Neuronal stem cell (in vitro differentiated cells): ENCODE data around the gene ACTN4.

Experiments used
- DNase-seq: peaks from one replicate; pipeline ENCODE4 v3.0.0-alpha.2; 2013; ENCODE audit warnings: low spot score
- H2AFZ ChIP-seq: one replicate; pipeline ENCODE4 v1.6.1; 2013; ENCODE audit warnings: mild to moderate bottlenecking, low read length, inconsistent platforms
- H2AK5ac ChIP-seq: 2 replicates; pipeline ENCODE4 v1.6.1; 2013; ENCODE audit warnings: low read depth, mild to moderate bottlenecking, inconsistent platforms, low read length, moderate library complexity, mixed read lengths
- H2BK120ac ChIP-seq: 2 replicates; pipeline ENCODE4 v1.6.1; 2013; ENCODE audit warnings: low read depth, mild to moderate bottlenecking, inconsistent platforms, low read length, moderate library complexity, mixed read lengths
- H2BK12ac ChIP-seq: one replicate; pipeline ENCODE4 v1.6.1; 2013; ENCODE audit warnings: low read length, inconsistent platforms
- H2BK15ac ChIP-seq: 2 replicates; pipeline ENCODE4 v1.6.1; 2013; ENCODE audit warnings: mild to moderate bottlenecking, low read length, inconsistent platforms, mixed read lengths
- H2BK5ac ChIP-seq: one replicate; pipeline ENCODE4 v1.6.1; 2013; ENCODE audit warnings: inconsistent platforms, mild to moderate bottlenecking, low read length, moderate library complexity
- H3K14ac ChIP-seq: one replicate; pipeline ENCODE4 v1.6.1; 2013; ENCODE audit warnings: low read length, inconsistent platforms
- H3K18ac ChIP-seq: 2 replicates; pipeline ENCODE4 v1.6.1; 2013; ENCODE audit warnings: low read length, inconsistent platforms
- H3K23ac ChIP-seq: 2 replicates; pipeline ENCODE4 v1.6.1; 2013; ENCODE audit warnings: low read depth, mild to moderate bottlenecking, mixed read lengths, low read length, inconsistent platforms; ENCODE audit not compliant: poor library complexity
- H3K27ac ChIP-seq: replicated peaks from 3 replicates; pipeline ENCODE4 v1.5.1; 2013; ENCODE audit warnings: low read length, inconsistent platforms
- H3K27me3 ChIP-seq, 3 experiments: 2 replicates each; pipeline ENCODE4 v1.6.1; 2013; ENCODE audit warnings: low read length in 3 of 3, mild to moderate bottlenecking in 2 of 3, inconsistent platforms in 1 of 3, low read depth in 1 of 3, mixed read lengths in 1 of 3, moderate library complexity in 1 of 3; ENCODE audit not compliant: control insufficient read depth in 3 of 3, insufficient read depth in 3 of 3
- H3K36me3 ChIP-seq, 2 donors: replicated peaks in 1 of 2; 2 replicates each; pipeline ENCODE4 v1.6.1; 2013; ENCODE audit warnings: low read length in 2 of 2; ENCODE audit not compliant: control insufficient read depth in 2 of 2, insufficient read depth in 2 of 2
- H3K4ac ChIP-seq: 2 replicates; pipeline ENCODE4 v1.6.1; 2013; ENCODE audit warnings: inconsistent platforms, mild to moderate bottlenecking, low read length, moderate library complexity
- H3K4me1 ChIP-seq, 2 donors: 1 replicate in 1 of 2; 2 replicates in 1 of 2; pipeline ENCODE4 v1.6.1; 2013; ENCODE audit warnings: low read length in 2 of 2, low read depth in 1 of 2; ENCODE audit not compliant: control insufficient read depth in 2 of 2, insufficient read depth in 1 of 2
- H3K4me2 ChIP-seq: one replicate; pipeline ENCODE4 v1.6.1; 2013; ENCODE audit warnings: mild to moderate bottlenecking, low read length, inconsistent platforms; ENCODE audit not compliant: insufficient read depth, poor library complexity, severe bottlenecking
- H3K4me3 ChIP-seq, 2 donors: 2 replicates each; pipeline ENCODE4 v1.5.1; 2013; ENCODE audit warnings: low read length in 2 of 2, mild to moderate bottlenecking in 2 of 2, inconsistent platforms in 1 of 2, moderate library complexity in 1 of 2
- H3K79me1 ChIP-seq: one replicate; pipeline ENCODE4 v1.6.1; 2013; ENCODE audit warnings: low read depth, mild to moderate bottlenecking, inconsistent platforms, low read length, moderate library complexity
- H3K9ac ChIP-seq: one replicate; pipeline ENCODE4 v1.6.1; 2013; ENCODE audit warnings: mild to moderate bottlenecking, low read depth, low read length, inconsistent platforms; ENCODE audit not compliant: poor library complexity
- H3K9me3 ChIP-seq, 2 donors: replicated peaks in 1 of 2; 2 replicates each; pipeline versions ENCODE3 to v1.6.1; 2013; ENCODE audit warnings: low read length in 2 of 2, mild to moderate bottlenecking in 2 of 2, inconsistent platforms in 1 of 2, low read depth in 1 of 2, mixed read lengths in 1 of 2, moderate library complexity in 1 of 2; ENCODE audit not compliant: control insufficient read depth in 2 of 2, insufficient read depth in 1 of 2
- H4K8ac ChIP-seq: one replicate; pipeline ENCODE4 v1.6.1; 2013; ENCODE audit warnings: low read depth, mild to moderate bottlenecking, inconsistent platforms, low read length, moderate library complexity
- H4K91ac ChIP-seq: one replicate; pipeline ENCODE4 v1.6.1; 2013; ENCODE audit warnings: low read length, low read depth, mild to moderate bottlenecking, inconsistent platforms; ENCODE audit not compliant: poor library complexity
- WGBS, 2 donors: extraction: QIAGEN DNeasy Blood & Tissue Kit; methylation state at CpG; one replicate each; pipeline ENCODE4 v1.1.7; 2013; ENCODE audit warnings: missing lambda C conversion rate in 2 of 2, mixed read lengths in 1 of 2; ENCODE audit not compliant: insufficient read length in 2 of 2, insufficient replicate concordance in 1 of 2; ENCODE audit errors: extremely low coverage in 2 of 2; 5-methylcytosine and 5-hydroxymethylcytosine counted together

The ACTN4 gene

DNA sequence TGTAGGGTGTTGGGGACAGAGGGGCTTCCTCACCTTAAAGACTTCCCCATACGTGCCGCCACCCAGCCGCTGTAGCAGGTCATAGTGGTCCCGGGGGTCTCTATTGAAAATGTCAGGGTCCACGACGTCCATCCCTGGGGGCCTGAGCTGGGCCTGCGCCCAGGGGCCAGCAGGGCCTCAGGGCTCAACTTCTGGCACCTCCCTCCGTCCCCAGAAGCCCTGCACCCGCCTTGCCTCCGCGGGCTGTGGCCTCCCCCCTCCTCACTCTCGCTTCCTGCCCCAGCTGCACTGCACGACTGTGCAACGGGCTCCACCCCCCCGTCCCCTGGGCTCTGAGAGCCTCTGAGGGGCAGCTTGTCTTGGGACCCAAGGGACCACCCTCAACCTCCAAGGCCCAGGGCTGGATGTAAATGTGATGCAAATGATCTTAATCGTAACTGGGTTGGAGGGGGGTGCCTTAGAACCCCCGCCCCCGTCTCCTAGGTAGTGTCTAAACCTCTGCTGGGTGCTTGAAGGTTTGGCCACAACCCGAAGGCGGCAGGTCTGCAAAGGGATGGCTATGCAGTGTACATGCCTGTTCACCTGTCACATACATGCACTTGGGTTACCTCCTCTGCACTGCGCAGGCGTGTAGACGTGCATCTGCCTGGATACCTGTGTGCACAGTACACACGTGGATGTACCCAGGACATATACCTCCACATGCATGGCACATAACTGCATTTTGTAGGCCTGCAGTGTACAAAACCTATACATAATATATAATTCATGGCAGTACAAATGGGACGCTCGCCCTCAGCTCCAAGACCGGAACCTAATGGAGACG is 29.5 kb upstream of the ACTN4 start, which contains the start of gene MAP4K1:
MAP4K1 (minus strand) TSS at position 190 of the 826 bp plus-strand sequence; CDS start at position 132, 58 bp downstream.
- Histone ChIP-seq H4K91ac (peak within 1 kb of the TSS; percentile 87), H3K9me3 (no peaks in the 10 kb centered on the region), H3K23ac (peak within 1 kb of the TSS; percentile 99), H3K14ac (peak within 1 kb of the TSS; percentile 32), H3K27ac (peak within 1 kb of the TSS; percentile 78), H4K8ac (no peak within 1 kb of the TSS), H3K4me1 (peaks cover 9 to 10% of the 10 kb centered on the region in 2 donors), H2BK12ac (peak within 1 kb of the TSS; percentile 98), H2BK5ac (no peak within 1 kb of the TSS), H3K4ac (peak within 1 kb of the TSS; percentile 28), H3K18ac (peak within 1 kb of the TSS; percentile 98), H3K27me3 (no peaks in the 10 kb centered on the region), H3K36me3 (peaks cover 14 to 27% of the 10 kb centered on the region in 2 donors), H2AK5ac (peak within 1 kb of the TSS; percentile 98), H3K79me1 (peaks cover 8% of the 10 kb centered on the region), H2BK120ac (no peak within 1 kb of the TSS), H2AFZ (peak within 1 kb of the TSS; percentile 81), H2BK15ac (peak within 1 kb of the TSS; percentile 76), H3K4me2 (peak within 1 kb of the TSS; percentile 67), H3K4me3 (peak within 1 kb of the TSS; percentile 85 to 90), H3K9ac (peak within 1 kb of the TSS; percentile 95)
- no peak for DNase-seq
- no CpG with 5 or more reads among the region's 28 CpGs for WGBS, 2 donors

DNA sequence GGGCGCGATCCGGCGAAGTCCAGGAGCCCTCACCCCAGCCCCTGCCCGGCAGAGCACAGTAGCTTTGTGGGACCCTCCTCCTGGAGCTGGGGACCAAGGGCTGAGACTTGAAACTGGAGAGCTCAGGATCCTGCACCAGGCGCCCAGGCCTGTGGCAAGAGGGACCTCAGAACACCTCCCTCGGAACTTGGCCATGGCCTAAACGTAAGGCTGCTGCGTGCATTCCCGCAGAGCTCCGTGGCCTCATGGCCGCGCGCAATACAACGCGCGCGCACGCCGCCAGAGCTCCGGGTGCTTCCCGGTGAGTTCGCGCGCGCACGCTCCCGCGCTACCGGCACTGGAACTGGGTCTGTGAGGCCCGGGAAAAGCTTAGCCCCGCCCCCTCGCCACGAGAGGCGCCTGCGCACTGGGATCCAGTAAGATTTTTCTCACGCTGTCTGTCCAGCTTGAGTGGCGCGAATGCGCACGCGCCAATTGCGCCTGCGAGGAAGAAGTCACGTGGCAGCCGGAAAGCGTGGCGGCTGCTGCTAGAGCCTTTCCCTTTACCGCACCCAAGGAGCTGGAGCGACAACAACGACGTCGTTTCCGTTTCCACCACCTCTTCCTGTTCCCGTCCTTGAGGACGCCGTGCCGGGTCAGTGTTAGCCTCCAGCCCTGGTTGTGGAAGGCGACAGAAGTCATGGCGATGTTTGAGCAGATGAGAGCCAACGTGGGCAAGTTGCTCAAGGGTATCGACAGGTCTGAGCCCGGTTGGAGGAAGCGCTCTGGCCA is 28.7 kb upstream of the ACTN4 start, which contains the start of gene EIF3K:
EIF3K (plus strand) TSS at position 599 of the 771 bp plus-strand sequence; CDS start at position 680, 81 bp downstream.
- Histone ChIP-seq H2BK12ac (no peak within 1 kb of the TSS), H3K36me3 (peaks cover 17 to 31% of the 10 kb centered on the region in 2 donors), H3K4me3 (peak within 1 kb of the TSS; percentile 85 to 91), H3K4me2 (peak within 1 kb of the TSS; percentile 82), H2BK120ac (no peak within 1 kb of the TSS), H2BK15ac (no peak within 1 kb of the TSS), H3K27ac (peak within 1 kb of the TSS; percentile 78), H3K14ac (peak within 1 kb of the TSS; percentile 32), H3K79me1 (peaks cover 8% of the 10 kb centered on the region), H2AK5ac (peak within 1 kb of the TSS; percentile 98), H3K4ac (peak within 1 kb of the TSS; percentile 28), H4K91ac (peak within 1 kb of the TSS; percentile 87), H3K18ac (peak within 1 kb of the TSS; percentile 98), H2AFZ (peak within 1 kb of the TSS; percentile 81), H3K4me1 (peaks cover 9 to 10% of the 10 kb centered on the region in 2 donors), H4K8ac (no peak within 1 kb of the TSS), H3K9ac (peak within 1 kb of the TSS; percentile 99), H3K23ac (peak within 1 kb of the TSS; percentile 99), H3K9me3 (peaks cover 0 to 1% of the 10 kb centered on the region in 2 donors), H3K27me3 (no peaks in the 10 kb centered on the region), H2BK5ac (no peak within 1 kb of the TSS)
- peak; percentile 100 for DNase-seq
- no CpG with 5 or more reads among the region's 64 CpGs for WGBS, 2 donors

DNA sequence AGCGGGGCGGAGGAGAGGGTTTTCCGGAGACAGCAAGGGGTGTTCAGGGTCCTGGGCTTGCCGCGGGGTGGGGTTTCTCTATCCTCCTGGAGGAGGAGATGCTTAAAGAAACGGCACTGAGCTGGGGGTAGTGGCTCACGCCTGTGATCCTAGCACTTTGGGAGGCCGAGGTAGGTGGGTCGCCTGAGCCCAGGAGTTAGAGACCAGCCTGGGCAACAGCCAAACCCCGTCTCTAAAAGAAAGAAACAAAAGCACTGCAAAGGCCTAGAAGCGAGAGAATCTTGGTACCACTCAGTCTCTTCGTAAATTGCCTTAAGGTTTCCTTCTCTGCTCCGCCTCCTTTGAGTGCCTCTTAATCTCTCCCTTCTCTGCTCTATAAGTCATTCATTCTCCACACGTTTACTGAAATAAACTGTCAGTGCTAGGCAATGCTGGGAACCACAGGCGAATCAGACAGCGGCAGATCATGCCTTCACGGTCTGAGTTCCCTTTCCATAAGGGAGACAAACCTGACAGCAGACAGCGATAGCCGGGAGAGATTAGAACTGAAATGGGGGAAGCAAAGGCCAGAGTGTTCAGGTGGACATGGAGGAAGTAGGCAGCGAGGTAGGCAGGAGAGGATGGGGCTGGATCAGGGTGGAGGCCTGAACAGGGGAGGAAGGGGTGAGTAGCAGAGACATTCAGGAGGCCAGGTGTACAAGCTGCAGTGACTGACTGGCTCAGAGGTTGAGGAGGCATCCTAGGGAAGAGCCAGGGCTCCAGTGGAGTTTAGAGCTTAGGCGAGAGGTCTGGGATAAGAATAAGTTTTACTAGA is 27.9 kb upstream of the ACTN4 start:
- Histone ChIP-seq H2BK12ac (no peak overlapping the region), H4K8ac (no peak overlapping the region), H3K18ac (peak overlapping the region; percentile 69), H3K27me3 (no peaks in the 10 kb centered on the region), H3K23ac (peak overlapping the region; percentile 99), H3K14ac (peak overlapping the region; percentile 5), H3K4me1 (peaks cover 9 to 10% of the 10 kb centered on the region in 2 donors), H3K9ac (peak overlapping the region; percentile 99), H3K4me2 (peak overlapping the region; percentile 82), H3K4me3 (peak overlapping the region; percentile 85 to 91), H3K79me1 (peaks cover 8% of the 10 kb centered on the region), H3K9me3 (peaks cover 0 to 1% of the 10 kb centered on the region in 2 donors), H2BK5ac (no peak overlapping the region), H3K27ac (peak overlapping the region; percentile 10), H3K36me3 (peaks cover 23 to 39% of the 10 kb centered on the region in 2 donors), H3K4ac (no peak overlapping the region), H4K91ac (no peak overlapping the region), H2BK15ac (no peak overlapping the region), H2BK120ac (no peak overlapping the region), H2AFZ (peak overlapping the region; percentile 81), H2AK5ac (peak overlapping the region; percentile 90)
- no CpG with 5 or more reads among the region's 21 CpGs for WGBS, 2 donors
- no peak for DNase-seq
